Nephron (organoid): ENCODE measurements around the gene PLEKHH2.

Source experiments
- H3K27ac Mint-ChIP-seq, 3 experiments: 2 replicates each; pipeline ENCODE4 v1.8.0; 2020; ENCODE audit warnings: mixed read lengths in 3 of 3, mild to moderate bottlenecking in 2 of 3, moderate library complexity in 1 of 3
- H3K27me3 Mint-ChIP-seq: 2 replicates; pipeline ENCODE4 v1.8.0; 2021; ENCODE audit warnings: low read depth, mild to moderate bottlenecking, moderate library complexity, mixed read lengths
- H3K36me3 Mint-ChIP-seq: 2 replicates; pipeline ENCODE4 v1.8.0; 2020; ENCODE audit warnings: low read depth, mixed read lengths
- H3K4me1 Mint-ChIP-seq: 2 replicates; pipeline ENCODE4 v1.8.0; 2020; ENCODE audit warnings: mixed read lengths
- H3K4me3 Mint-ChIP-seq, 3 experiments: 2 replicates each; pipeline ENCODE4 v1.8.0; 2020; ENCODE audit warnings: mild to moderate bottlenecking in 3 of 3, mixed read lengths in 3 of 3, moderate library complexity in 2 of 3
- H3K9me3 Mint-ChIP-seq: 2 replicates; pipeline ENCODE4 v1.8.0; 2020; ENCODE audit warnings: mixed read lengths
- CTCF ChIP-seq, 3 experiments: fragments of 200-600 bp; sonication (generic); IDR thresholded peaks; one replicate each; pipeline ENCODE4 v1.5.0; 2021; ENCODE audit warnings: antibody characterized with exemption in 3 of 3; ENCODE audit not compliant: unreplicated experiment in 3 of 3

PLEKHH2 gene

DNA sequence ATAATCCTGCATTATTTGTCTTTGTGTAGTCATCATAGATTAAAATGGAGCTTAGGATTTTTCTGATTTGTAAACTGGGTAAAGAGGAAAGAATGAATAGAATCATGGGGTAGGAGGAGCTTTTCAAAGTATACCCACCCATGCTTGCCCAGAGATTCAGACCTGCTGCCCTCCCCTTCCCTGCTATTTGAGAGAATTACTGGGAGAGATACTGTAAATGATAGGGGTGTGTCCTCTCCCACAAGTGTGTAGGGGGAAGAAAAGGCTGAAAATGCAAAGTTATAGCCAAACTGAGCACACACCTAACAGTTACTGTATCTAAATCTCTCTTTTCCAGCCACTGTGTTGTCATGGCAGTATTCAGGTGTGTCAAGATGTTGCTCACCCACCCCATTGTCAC is 115.2 kb downstream of the PLEKHH2 start:
- Mint-ChIP-seq H3K4me1 (peaks cover 10% of the 10 kb centered on the region), H3K36me3 (peaks cover 7% of the 10 kb centered on the region), H3K4me3 (no peak overlapping the region), H3K27ac (peak overlapping the region in 2 of 3 experiments; percentile 4 to 20), H3K27me3 (no peaks in the 10 kb centered on the region), H3K9me3 (no peaks in the 10 kb centered on the region)
- no peak for TF ChIP-seq CTCF (IDR thresholded peaks at IDR 0.05; ENCODE audit: unreplicated experiment in 3 of 3)

DNA sequence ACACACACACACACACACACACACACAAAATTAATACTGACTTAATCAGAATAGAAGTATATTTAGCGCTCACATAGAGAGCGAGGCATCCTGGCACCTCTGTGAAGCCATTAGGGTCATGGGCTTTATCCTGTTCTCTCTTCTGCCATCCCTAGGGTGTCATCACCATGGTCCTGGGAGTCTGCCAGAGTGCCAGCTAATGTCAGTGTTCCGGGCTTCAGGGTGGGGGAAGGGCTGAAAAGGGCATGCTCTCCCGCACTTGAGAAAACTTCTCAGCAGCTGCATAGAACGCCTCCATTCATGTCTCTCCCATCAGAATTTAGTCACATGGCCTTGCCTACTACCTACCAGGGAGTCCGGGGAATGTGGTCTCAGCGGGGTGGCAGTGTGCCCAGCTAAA is 117.1 kb downstream of the PLEKHH2 start:
- Mint-ChIP-seq H3K36me3 (peaks cover 7% of the 10 kb centered on the region), H3K27me3 (no peaks in the 10 kb centered on the region), H3K27ac (no peak overlapping the region), H3K4me3 (no peak overlapping the region), H3K4me1 (peaks cover 14% of the 10 kb centered on the region), H3K9me3 (no peaks in the 10 kb centered on the region)
- TF ChIP-seq CTCF (IDR thresholded peaks at IDR 0.05; ENCODE audit: unreplicated experiment in 3 of 3), result no peak

DNA sequence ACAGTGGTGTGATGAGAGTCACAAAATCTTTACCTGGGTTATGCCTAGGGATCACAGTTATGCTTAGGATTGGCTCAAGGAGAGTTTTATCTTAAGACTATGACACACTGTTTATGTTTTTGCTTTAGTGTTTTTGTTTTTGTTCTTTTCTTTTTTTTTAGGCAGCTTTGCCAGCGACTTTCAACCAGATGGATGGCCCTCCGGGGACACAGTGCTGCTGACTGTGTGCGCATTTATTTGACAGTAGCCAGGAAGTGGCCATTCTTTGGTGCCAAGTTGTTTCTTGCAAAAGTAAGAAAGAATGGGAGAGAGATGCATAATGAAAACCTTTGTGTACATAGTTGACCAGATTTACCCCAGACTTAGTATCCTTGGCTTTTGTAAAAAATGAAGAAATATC is 121.7 kb downstream of the PLEKHH2 start:
- no peak for TF ChIP-seq CTCF (IDR thresholded peaks at IDR 0.05; ENCODE audit: unreplicated experiment in 3 of 3)
- no peak overlapping the region for H3K4me3 Mint-ChIP-seq
- H3K27me3 Mint-ChIP-seq, result no peaks in the 10 kb centered on the region

GRCh38 chr2:43759195-43759594 is 122.1 kb downstream of the PLEKHH2 start:
- no peak overlapping the region for H3K4me3 Mint-ChIP-seq
- no peak for TF ChIP-seq CTCF (IDR thresholded peaks at IDR 0.05; ENCODE audit: unreplicated experiment in 3 of 3)
- no peaks in the 10 kb centered on the region for H3K27me3 Mint-ChIP-seq
- H3K27ac Mint-ChIP-seq, result peak overlapping the region; percentile 6 to 87 (median 78)
- H3K4me1 Mint-ChIP-seq, result peaks cover 4% of the 10 kb centered on the region
- H3K36me3 Mint-ChIP-seq, result peaks cover 6% of the 10 kb centered on the region
- no peaks in the 10 kb centered on the region for H3K9me3 Mint-ChIP-seq

More for the DNA sequence above, 121.7 kb downstream of the PLEKHH2 start:
- peaks cover 4% of the 10 kb centered on the region for H3K4me1 Mint-ChIP-seq
- H3K9me3 Mint-ChIP-seq, result no peaks in the 10 kb centered on the region
- peaks cover 7% of the 10 kb centered on the region for H3K36me3 Mint-ChIP-seq
- peak overlapping the region; percentile 6 to 87 (median 78) for H3K27ac Mint-ChIP-seq

DNA sequence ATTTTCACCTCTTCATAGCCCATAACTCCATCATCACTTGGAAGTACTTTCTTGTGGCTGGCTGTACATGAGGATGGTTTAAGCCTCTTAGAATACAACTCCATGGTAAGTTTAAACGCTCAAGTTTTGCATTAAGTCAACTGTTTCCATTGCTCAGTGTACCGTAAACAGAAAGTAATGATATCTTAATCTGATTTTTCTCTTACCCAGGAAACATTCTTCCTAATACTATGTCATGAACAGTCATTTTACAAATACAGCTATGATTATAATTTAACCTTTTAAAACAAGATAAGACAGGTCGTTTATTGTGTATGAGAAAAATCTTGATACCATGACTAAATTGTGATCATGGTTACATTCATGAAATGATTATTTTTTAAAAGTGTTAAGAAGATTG is 125.2 kb downstream of the PLEKHH2 start:
- H3K4me3 Mint-ChIP-seq, result no peak overlapping the region
- H3K9me3 Mint-ChIP-seq, result no peaks in the 10 kb centered on the region
- H3K27ac Mint-ChIP-seq, result peak overlapping the region in 2 of 3 experiments; percentile 72 to 83
- TF ChIP-seq CTCF (IDR thresholded peaks at IDR 0.05; ENCODE audit: unreplicated experiment in 3 of 3), result no peak
- H3K27me3 Mint-ChIP-seq, result no peaks in the 10 kb centered on the region
- H3K36me3 Mint-ChIP-seq, result peaks cover 3% of the 10 kb centered on the region
- H3K4me1 Mint-ChIP-seq, result peaks cover 8% of the 10 kb centered on the region

DNA sequence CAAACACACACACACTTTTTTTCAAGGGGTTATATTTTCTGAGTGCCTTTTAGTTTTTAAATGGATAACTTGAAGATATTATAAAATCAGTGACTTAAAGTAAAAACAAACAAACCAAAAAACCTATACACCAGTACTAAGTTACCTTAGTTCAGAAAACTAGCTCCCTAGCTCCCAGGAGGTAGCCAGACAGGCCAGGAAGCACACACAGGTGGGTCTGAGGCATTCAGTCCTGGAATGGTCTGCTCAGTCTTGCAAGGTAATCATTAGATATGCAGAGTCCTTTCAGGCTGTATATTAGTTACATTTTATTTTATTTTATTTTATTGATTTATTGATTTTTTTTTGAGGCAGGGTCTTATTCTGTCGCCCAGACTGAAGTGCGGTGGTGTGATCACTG is 126.0 kb downstream of the PLEKHH2 start:
- no peaks in the 10 kb centered on the region for H3K27me3 Mint-ChIP-seq
- no peak for TF ChIP-seq CTCF (IDR thresholded peaks at IDR 0.05; ENCODE audit: unreplicated experiment in 3 of 3)
- no peaks in the 10 kb centered on the region for H3K9me3 Mint-ChIP-seq
- no peak overlapping the region for H3K4me3 Mint-ChIP-seq
- H3K4me1 Mint-ChIP-seq, result peaks cover 8% of the 10 kb centered on the region
- H3K27ac Mint-ChIP-seq, result peak overlapping the region in 2 of 3 experiments; percentile 52 to 59
- H3K36me3 Mint-ChIP-seq, result peaks cover 3% of the 10 kb centered on the region
